OCI-LY3 (cell line): ENCODE results near the gene B3GNT9.

Experiments
- H2AFZ ChIP-seq: fragments of 200-600, 300-600 bp; shearing (Covaris generic); 2 replicates; pipeline ENCODE4 v1.6.0; 2014; ENCODE audit warnings: antibody characterized with exemption, low read depth, low read length
- H3K27ac ChIP-seq: fragments of 200-600, 300-600 bp; sonication (generic); 2 replicates; pipeline ENCODE4 v1.5.1; 2014; ENCODE audit warnings: mild to moderate bottlenecking, low read length, moderate library complexity, mixed read lengths
- H3K27me3 ChIP-seq: fragments of 200-600, 300-600 bp; sonication (generic); 2 replicates; pipeline ENCODE4 v1.6.1; 2014; ENCODE audit warnings: low read depth, low read length, mixed read lengths
- H3K36me3 ChIP-seq: fragments of 200-600, 300-600 bp; sonication (generic); replicated peaks from 2 replicates; pipeline ENCODE3; 2014; ENCODE audit warnings: low read depth, low read length, mixed read lengths
- H3K4me1 ChIP-seq: fragments of 300-600, 200-600 bp; sonication (generic); 2 replicates; pipeline ENCODE4 v1.6.1; 2014; ENCODE audit warnings: low read length, mixed read lengths
- H3K4me2 ChIP-seq: fragments of 200-600, 300-600 bp; sonication (generic); 2 replicates; pipeline ENCODE4 v1.6.1; 2014; ENCODE audit warnings: low read length, mixed read lengths
- H3K4me3 ChIP-seq: fragments of 300-600, 200-600 bp; sonication (generic); 2 replicates; pipeline ENCODE4 v1.5.1; 2014; ENCODE audit warnings: antibody characterized with exemption, mild to moderate bottlenecking, low read length, moderate library complexity
- H3K79me2 ChIP-seq: fragments of 300-600, 200-600 bp; shearing (Covaris generic); 2 replicates; pipeline ENCODE4 v1.6.1; 2014; ENCODE audit warnings: mild to moderate bottlenecking, low read length, mixed read lengths
- H3K9ac ChIP-seq: fragments of 300-600, 200-600 bp; shearing (Covaris generic); 2 replicates; pipeline ENCODE4 v1.6.0; 2014; ENCODE audit warnings: mild to moderate bottlenecking, low read length, moderate library complexity
- H3K9me3 ChIP-seq: fragments of 200-600, 300-600 bp; shearing (Covaris generic); 2 replicates; pipeline ENCODE4 v1.6.1; 2014; ENCODE audit warnings: low read length, mixed read lengths; ENCODE audit not compliant: insufficient read depth
- H4K20me1 ChIP-seq: fragments of 200-600, 300-600 bp; sonication (generic); 2 replicates; pipeline ENCODE4 v1.6.1; 2016; ENCODE audit warnings: low read length, mixed read lengths; ENCODE audit not compliant: insufficient read depth
- CTCF ChIP-seq: fragments of 200-600, 300-600 bp; sonication (generic); IDR thresholded peaks from 2 replicates; pipeline ENCODE4 v1.5.1; 2014; ENCODE audit warnings: antibody characterized with exemption, low read length, low read depth
- EZH2phosphoT487 ChIP-seq: fragments of 200-600 bp; shearing (Covaris generic); IDR thresholded peaks from 2 replicates; pipeline ENCODE4 v1.6.1; 2018; ENCODE audit warnings: antibody characterized with exemption, mixed run types, low read depth

Gene B3GNT9, protein sequence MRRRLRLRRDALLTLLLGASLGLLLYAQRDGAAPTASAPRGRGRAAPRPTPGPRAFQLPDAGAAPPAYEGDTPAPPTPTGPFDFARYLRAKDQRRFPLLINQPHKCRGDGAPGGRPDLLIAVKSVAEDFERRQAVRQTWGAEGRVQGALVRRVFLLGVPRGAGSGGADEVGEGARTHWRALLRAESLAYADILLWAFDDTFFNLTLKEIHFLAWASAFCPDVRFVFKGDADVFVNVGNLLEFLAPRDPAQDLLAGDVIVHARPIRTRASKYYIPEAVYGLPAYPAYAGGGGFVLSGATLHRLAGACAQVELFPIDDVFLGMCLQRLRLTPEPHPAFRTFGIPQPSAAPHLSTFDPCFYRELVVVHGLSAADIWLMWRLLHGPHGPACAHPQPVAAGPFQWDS

DNA sequence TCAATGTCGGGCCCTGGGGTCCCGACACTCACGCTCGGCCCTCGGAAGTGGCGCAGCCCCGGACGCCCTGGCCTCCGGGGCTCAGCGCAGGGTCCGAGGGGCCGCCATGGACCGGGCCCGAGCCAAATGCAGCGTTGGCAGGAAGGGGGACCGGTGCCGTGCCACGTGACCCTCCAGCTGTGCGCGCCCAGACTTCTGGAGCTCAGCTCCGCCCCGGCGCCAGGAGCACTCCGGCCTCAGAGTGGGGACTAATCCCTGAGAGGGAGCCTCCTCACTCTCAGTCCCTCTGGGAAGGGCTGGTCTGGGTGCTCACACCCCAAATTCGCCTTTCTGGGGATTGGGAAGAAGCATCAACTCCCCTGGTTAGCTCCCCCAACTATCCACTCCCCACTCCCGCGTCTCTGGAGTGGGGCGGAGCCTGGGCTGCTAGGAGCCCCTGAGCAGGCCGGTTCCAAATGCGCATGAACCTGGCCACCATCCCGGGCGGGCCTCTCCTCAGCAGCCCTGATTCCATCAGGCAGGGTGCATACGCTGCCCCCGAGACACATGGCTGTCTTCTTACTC lies at the start of gene B3GNT9:
Gene B3GNT9 (minus strand): TSS at position 166 of the 564 bp plus-strand sequence. CDS start 513 bp downstream, outside the sequence.
- Histone ChIP-seq H3K4me1 (no peaks in the 10 kb centered on the region), H3K4me2 (peak within 1 kb of the TSS; percentile 60), H3K36me3 (peaks cover 23% of the 10 kb centered on the region), H3K9me3 (no peaks in the 10 kb centered on the region), H4K20me1 (no peaks in the 10 kb centered on the region), H3K27ac (no peak within 1 kb of the TSS), H2AFZ (no peak within 1 kb of the TSS), H3K27me3 (no peaks in the 10 kb centered on the region), H3K79me2 (no peaks in the 10 kb centered on the region), H3K9ac (peak within 1 kb of the TSS; percentile 37), H3K4me3 (peak within 1 kb of the TSS; percentile 74)
- TF ChIP-seq CTCF (no peak), EZH2phosphoT487 (no peak)

GRCh38 chr16:67200491-67200890 lies 49.7 kb upstream of the B3GNT9 start:
- H3K9me3 ChIP-seq = no peaks in the 10 kb centered on the region
- H3K4me1 ChIP-seq = no peaks in the 10 kb centered on the region
- H2AFZ ChIP-seq = no peak overlapping the region
- H3K36me3 ChIP-seq = peaks cover 52% of the 10 kb centered on the region
- H3K27me3 ChIP-seq = no peaks in the 10 kb centered on the region
- no peak overlapping the region for H3K9ac ChIP-seq
- no peaks in the 10 kb centered on the region for H3K79me2 ChIP-seq
- no peak for TF ChIP-seq EZH2phosphoT487
- no peak for TF ChIP-seq CTCF
- no peak overlapping the region for H3K4me3 ChIP-seq
- H3K4me2 ChIP-seq = no peak overlapping the region
- no peak overlapping the region for H3K27ac ChIP-seq
- H4K20me1 ChIP-seq = no peaks in the 10 kb centered on the region

DNA sequence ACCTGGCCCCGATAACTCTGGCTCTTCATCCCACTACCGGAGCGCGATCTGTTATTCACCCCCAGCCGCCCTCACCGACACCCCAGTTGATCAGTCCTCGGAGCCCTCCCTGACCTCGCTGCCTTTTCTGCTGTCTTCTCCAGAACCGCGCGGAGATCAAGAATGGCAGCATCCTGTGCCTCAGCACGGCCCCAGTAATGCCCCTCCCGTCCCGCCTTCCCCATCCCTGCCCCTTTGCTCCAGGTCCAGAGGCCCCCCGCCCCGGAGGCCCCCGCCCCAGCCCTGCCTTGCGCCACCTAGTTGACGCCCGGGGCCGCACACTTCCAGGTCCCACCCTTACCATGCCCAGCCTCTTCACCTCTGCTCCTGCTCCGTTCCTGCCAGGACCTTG lies 49.0 kb upstream of the B3GNT9 start:
- peaks cover 55% of the 10 kb centered on the region for H3K36me3 ChIP-seq
- H4K20me1 ChIP-seq = no peaks in the 10 kb centered on the region
- H3K27me3 ChIP-seq = no peaks in the 10 kb centered on the region
- H2AFZ ChIP-seq = no peak overlapping the region
- no peak for TF ChIP-seq EZH2phosphoT487
- no peak for TF ChIP-seq CTCF
- H3K4me1 ChIP-seq = no peaks in the 10 kb centered on the region
- 0 out of 2 replicates have a peak, but pooled peaks cover under 1% of the 10 kb centered on the region for H3K79me2 ChIP-seq
- no peak overlapping the region for H3K27ac ChIP-seq
- H3K9me3 ChIP-seq = no peaks in the 10 kb centered on the region
- H3K4me2 ChIP-seq = no peak overlapping the region
- H3K9ac ChIP-seq = no peak overlapping the region
- no peak overlapping the region for H3K4me3 ChIP-seq

DNA sequence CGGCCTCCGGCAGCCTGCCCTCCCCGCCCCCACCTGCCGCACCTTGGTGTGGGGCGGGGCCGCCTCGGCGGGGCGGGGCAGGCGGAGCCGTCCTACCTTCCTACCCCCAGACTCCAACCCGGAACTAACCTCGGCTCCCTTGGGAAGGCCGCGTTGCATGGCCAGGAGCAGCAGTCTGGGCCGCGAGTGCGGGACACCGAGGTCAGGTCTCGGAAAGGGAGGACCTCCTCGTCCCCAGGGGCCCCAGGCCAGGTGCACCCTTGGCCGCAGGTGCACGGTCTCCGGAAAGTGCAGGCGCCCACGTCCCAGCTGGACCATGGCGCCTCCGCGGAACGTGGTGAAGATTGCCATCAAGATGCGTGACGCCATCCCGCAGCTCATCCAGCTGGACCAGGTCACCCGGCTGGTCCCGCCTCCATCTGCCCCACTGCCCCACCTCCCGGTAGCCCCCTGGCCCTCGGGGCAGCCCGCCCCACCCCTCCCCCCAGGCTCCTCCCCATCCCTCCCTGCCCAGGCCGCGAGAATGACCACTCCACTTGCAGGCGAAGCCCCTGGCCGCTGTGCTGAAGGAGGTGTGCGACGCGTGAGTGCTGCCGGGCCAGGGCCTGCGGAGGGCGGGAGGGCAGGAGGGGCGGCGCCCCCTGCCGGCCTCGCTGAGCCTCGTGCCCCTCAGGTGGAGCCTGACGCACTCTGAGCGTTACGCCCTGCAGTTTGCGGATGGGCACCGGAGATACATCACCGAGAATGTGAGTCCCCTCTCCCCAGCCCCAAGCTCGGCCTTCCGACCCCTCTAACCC lies 48.4 kb upstream of the B3GNT9 start, which contains the start of gene ELMO3:
Gene ELMO3 (plus strand): TSS at position 121 of the 797 bp plus-strand sequence. CDS start 196 bp downstream, at position 317.
- TF ChIP-seq EZH2phosphoT487 (no peak), CTCF (no peak)
- H3K9ac ChIP-seq = no peak within 1 kb of the TSS

More for the DNA sequence above, 48.4 kb upstream of the B3GNT9 start, which contains the start of gene ELMO3:
- H3K4me1 ChIP-seq = no peaks in the 10 kb centered on the region
- H3K27me3 ChIP-seq = no peaks in the 10 kb centered on the region
- H3K36me3 ChIP-seq = peaks cover 58% of the 10 kb centered on the region
- no peaks in the 10 kb centered on the region for H4K20me1 ChIP-seq
- peaks cover 6% of the 10 kb centered on the region for H3K79me2 ChIP-seq
- no peak within 1 kb of the TSS for H3K4me3 ChIP-seq
- H3K9me3 ChIP-seq = no peaks in the 10 kb centered on the region
- H2AFZ ChIP-seq = no peak within 1 kb of the TSS
- no peak within 1 kb of the TSS for H3K27ac ChIP-seq
- H3K4me2 ChIP-seq = no peak within 1 kb of the TSS
